GM12864 (cell line): ENCODE results near the gene PI4KB.
A peak's percentile ranks its signal among the peaks of the same experiment; 100 is the strongest.
"Not testable (repeated sequence)": the region's sequence is repeated elsewhere in the genome, so short reads cannot be mapped to it uniquely, and the experiment has no call there.

ENCODE experiments used
- DNase-seq: peaks from one replicate; pipeline ENCODE4 v3.0.0-alpha.2; 2011; ENCODE audit warnings: low read depth
- H3K4me3 ChIP-seq: 2 replicates; pipeline ENCODE4 v1.5.1; 2011; ENCODE audit warnings: mild to moderate bottlenecking, low read depth, low read length, control low read depth
- TF ChIP-seq, protein P1 (sequence below): IDR thresholded peaks from 2 replicates; pipeline ENCODE4 v1.5.1; 2011; ENCODE audit warnings: low read depth, mild to moderate bottlenecking, moderate library complexity, low read length, control low read depth, inconsistent platforms; ENCODE audit errors: missing control alignments

The PI4KB gene

DNA sequence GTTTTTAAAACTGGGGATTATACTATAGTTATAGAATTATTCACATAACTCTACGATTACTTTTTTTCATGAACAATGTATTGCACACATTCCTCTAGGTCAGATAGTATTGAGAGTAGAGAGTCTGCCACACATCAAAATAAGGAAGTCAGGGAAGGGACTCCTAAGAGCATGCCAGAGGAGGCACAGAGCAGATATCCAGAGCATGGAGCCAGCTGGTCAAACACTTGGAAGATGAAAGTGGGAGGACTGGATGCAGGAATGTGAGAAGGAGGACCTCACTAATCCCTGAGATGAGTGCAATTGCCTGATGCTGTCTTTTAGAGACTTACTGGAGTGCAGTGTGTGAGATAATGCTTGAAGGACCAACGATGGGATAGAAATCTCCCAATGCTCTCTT is 29.5 kb upstream of the PI4KB start:
- DNase-seq: no peak
- H3K4me3 ChIP-seq: no peak overlapping the region
- TF ChIP-seq, protein P1, sequence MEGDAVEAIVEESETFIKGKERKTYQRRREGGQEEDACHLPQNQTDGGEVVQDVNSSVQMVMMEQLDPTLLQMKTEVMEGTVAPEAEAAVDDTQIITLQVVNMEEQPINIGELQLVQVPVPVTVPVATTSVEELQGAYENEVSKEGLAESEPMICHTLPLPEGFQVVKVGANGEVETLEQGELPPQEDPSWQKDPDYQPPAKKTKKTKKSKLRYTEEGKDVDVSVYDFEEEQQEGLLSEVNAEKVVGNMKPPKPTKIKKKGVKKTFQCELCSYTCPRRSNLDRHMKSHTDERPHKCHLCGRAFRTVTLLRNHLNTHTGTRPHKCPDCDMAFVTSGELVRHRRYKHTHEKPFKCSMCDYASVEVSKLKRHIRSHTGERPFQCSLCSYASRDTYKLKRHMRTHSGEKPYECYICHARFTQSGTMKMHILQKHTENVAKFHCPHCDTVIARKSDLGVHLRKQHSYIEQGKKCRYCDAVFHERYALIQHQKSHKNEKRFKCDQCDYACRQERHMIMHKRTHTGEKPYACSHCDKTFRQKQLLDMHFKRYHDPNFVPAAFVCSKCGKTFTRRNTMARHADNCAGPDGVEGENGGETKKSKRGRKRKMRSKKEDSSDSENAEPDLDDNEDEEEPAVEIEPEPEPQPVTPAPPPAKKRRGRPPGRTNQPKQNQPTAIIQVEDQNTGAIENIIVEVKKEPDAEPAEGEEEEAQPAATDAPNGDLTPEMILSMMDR: no peak

DNA sequence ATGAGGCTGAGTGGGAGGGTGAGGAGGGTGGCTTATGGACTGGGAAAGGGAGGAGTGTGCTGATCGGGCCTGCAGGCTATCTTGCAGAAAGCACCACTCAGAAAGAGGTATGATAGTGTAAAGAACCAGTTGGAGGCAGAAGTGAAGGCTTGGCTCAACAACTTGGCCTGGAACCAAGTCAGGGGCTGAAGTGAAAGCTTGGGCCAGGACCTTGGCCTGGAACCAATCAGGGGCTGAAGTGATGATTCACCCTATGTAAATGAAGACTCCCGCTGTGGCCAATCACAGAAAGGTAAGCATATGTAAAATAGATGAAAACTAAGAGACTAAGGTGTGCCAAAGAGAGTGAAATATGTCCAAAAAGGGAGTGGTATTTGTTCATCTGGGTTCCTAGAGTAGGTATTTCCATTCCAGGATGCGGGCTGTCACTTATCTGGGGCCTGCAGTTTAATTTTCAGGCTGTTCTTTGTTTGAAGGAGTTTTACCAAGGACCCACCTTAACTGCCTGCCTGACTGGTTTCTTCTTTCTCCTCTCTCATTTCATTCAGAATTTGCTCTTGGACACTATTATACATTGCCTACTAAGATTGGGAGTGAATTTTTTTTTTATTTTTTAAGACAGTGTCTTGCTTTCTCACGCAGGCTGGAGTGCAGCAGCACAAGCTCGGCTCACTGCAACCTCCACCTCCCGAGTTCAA is 25.0 kb upstream of the PI4KB start:
- TF ChIP-seq, protein P1: no peak
- no peak overlapping the region for H3K4me3 ChIP-seq
- DNase-seq: no peak

DNA sequence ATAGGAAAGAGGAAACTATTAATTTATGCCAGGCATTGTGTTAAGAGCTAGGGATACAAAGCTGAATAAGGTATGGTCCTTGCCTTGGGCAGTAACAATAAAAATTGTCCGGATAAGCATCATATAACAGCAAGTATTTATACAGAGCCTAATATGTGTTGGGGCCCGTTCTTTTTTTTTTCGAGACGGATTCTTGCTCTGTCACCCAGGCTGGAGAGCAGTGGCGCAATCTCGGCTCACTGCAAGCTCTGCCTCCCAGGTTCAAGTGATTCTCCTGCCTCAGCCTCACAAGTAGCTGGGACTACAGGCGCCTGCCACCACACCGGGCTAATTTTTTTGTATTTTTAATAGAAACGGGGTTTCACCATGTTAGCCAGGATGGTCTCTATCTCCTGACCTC is 23.1 kb upstream of the PI4KB start:
- not testable (repeated sequence) for H3K4me3 ChIP-seq, DNase-seq

DNA sequence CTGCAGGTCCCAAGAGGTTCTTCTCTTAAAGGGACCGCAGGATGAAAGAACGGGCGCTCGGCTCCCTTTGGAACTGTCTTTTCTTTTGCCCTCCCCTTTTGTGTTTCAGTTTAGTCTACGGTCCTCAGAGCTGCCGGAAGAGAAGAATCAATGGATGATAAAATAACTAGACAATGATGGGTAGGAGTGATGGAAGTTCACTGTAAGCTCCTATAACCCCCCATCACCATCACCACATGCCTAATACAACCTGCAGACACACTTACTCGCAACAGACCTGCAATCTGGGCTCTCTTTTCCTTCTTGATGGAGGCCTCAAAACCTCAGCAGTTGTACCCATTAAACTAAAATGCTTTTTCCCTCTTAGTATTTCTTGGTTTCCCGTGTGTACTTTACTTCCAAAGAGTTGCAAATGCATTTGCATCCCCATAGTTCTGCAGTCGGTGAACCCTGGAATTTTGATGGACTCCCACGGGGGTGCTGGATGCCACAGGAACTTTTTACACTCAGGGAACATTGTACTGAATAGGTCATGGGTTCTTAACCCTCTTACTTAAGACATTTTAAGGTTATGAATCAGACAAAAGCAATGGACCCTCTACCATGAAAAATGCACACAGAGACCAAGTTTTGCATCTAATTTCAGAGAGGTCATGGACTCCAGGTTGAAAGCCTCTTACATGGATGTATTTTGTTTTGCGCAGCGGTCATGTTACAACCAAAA is 20.5 kb upstream of the PI4KB start:
- H3K4me3 ChIP-seq: peak overlapping the region; percentile 57
- DNase-seq: no peak
- TF ChIP-seq, protein P1: no peak

DNA sequence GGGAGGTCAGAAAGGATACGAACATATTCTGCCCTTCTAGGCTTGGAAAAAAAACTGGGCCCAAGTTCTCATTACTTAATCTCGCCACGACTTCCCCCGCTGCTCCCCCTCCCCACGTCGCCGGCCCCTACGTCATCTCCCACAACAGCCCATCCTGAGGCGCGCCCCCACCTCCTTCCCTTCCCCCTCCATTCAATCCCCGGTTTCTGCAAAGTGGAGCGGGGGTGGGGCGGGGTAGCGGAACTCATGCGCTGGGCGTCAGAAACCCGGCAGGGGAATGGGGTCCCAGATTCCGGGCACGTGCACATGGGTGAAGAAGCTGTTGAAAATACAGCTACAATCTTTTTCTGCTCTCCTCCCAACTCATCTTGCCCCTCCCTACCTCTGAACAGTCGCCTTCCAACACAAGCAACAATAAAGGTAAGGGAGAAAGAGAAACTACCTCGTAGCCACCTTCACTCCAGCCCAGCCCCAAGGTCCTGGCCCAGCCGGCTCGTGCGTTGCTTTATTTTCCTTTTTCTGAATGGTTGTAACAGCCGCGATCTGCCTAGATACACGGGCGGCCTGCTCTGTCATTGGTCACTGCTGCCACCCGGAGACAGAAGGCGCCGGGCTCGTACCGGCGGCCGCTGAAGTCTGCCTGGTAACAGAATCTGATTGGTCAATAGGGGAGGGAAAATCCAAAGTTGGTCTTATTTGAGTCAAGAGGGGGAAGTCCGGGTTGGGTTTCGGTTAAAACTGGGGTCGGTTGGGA is 19.7 kb upstream of the PI4KB start, which contains the start of gene RFX5:
Gene RFX5, minus strand, starts transcription at position 484 of the 754 bp plus-strand sequence. CDS start 932 bp downstream, outside the sequence.
- H3K4me3 ChIP-seq: peak within 1 kb of the TSS; percentile 65
- TF ChIP-seq, protein P1: no peak
- peak; percentile 99 for DNase-seq

DNA sequence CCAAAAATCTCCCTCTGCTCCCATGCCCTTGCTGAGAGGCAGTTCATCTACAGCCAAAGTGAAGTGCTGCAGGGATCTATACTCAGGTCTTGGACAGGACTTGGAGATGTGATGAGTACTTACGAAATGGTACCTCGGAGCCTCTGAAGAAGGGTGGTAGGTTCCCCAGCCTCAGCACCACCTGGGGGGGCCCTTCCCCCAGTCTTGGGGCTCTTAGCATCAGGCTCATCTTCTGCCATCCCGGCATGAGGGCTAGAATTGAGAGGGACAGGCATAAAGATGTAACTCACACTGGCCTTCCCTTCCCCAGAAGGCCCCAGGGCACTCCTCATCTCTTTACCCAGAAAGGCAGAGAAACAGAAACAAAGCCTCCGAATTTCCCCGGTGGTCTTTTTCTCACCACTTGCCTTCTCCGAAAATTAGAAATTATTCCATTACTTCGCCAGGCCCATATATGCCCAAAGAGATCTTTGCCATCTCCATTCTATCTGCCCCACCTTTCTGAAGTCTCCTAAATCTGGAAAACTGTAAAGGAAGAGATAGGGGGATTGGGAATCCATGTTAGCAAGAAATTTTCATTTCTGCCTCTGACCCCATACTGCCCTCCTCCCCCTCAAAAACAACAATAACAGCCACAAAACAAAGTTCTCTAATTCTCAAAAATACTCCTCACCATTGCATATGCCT is 19.0 kb upstream of the PI4KB start:
- H3K4me3 ChIP-seq: peak overlapping the region; percentile 65
- TF ChIP-seq, protein P1: no peak
- DNase-seq: no peak

DNA sequence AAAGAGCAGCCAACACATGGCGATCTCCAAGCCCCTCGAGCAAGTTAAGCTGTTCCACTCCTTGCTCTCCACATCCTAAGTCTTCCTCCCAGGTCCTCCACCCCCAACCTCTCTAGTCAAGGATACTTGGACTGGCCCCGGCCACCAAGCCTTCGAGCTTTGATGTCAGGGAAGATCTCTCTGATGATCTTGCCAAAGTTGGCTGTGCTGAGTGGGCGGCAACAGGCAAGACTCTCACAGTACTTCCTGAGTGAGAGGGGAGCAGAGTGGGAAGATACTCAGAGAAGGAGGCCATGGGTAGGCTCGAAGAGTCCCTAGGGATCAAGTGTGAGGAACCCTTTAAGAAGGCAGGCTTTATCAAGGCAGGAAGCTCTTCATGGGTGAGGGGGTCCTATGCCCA is 17.1 kb upstream of the PI4KB start:
- TF ChIP-seq, protein P1: no peak
- no peak overlapping the region for H3K4me3 ChIP-seq
- no peak for DNase-seq
